ENCODE results near the gene PREB.

DNA sequence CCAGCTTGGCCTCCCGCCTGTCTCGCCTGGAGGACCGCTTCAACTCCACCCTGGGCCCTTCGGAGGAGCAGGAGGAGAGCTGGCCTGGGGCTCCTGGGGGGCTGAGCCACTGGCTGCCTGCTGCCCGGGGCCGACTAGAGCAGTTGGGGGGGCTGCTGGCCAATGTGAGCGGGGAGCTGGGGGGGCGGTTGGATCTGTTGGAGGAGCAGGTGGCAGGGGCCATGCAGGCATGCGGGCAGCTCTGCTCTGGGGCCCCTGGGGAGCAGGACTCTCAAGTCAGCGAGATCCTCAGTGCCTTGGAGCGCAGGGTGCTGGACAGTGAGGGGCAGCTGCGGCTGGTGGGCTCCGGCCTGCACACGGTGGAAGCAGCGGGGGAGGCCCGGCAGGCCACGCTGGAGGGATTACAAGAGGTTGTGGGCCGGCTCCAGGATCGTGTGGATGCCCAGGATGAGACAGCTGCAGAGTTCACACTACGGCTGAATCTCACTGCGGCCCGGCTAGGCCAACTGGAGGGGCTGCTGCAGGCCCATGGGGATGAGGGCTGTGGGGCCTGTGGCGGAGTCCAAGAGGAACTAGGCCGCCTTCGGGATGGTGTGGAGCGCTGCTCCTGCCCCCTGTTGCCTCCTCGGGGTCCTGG lies 51.5 kb downstream of the PREB start:
- no peak for TF ChIP-seq ZNF274 (IDR thresholded peaks at IDR 0.05; ENCODE audit: low read depth, low read length)
- no peak for TF ChIP-seq YY1 (IDR thresholded peaks at IDR 0.05; ENCODE audit: insufficient read depth, insufficient read length)
- no peak for TF ChIP-seq SUZ12 (IDR thresholded peaks at IDR 0.05; ENCODE audit: extremely low read depth, insufficient read depth, insufficient read length)
